Gastroesophageal sphincter (tissue), 3 donors: Measurements from ENCODE around the gene ADAMTS17.

Experiments used
- CTCF ChIP-seq, 4 experiments: fragments of 200-600 bp in 2 of 4; fragments of 450-650 bp in 2 of 4; sonication (generic) in 1 of 4; IDR thresholded peaks; one replicate each; pipeline ENCODE4 v1.5.1; 2017 to 2019; ENCODE audit warnings: antibody characterized with exemption in 4 of 4, mild to moderate bottlenecking in 2 of 4, moderate library complexity in 2 of 4
- POLR2A ChIP-seq, 2 donors: fragments of 450-650 bp; IDR thresholded peaks; one replicate each; pipeline ENCODE4 v1.6.1; 2017; ENCODE audit warnings: antibody characterized with exemption in 2 of 2, mild to moderate bottlenecking in 2 of 2, moderate library complexity in 1 of 2

DNA sequence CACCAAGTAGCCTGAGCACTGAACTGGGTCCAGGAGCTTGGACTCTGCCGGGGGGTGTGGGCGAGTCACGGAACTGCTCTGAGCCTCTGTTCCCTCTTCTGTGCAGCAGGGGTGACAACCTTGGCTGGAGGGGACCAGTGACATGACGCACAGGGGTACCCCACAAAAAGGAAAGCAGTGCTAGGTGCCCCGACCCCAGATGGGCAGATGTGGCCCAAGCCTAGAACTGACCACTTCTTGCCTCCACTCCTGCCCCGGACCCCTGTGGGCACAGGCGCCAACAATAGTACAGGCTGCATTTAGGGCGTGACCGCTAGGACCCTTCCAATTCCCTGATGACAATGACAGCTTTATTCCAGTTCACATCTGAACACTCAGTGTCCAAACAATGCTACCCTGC, 352.7 kb downstream of the ADAMTS17 start:
- TF ChIP-seq CTCF (IDR thresholded peaks at IDR 0.05) (no peak), POLR2A (IDR thresholded peaks at IDR 0.05) (no peak)
